GM12878 (cell line): ENCODE data around the gene DOCK2. TPM values are rescaled to one million over a fixed set of nuclear protein-coding genes. Genes with fewer than 3 reads are reported as not detected.

Experiments
- ATAC-seq: fragments of 200-7000 bp; cut with Tn5 transposase; 3 replicates; pipeline ENCODE4 v1.9.1; 2020; ENCODE audit warnings: mild to moderate bottlenecking, moderate library complexity
- BruUV-seq: library from RNA; stranded (reverse); fragments of 400-500 nt; replicated peaks from 2 replicates; lab custom pipeline; 2021; lab: Mats Ljungman, UMichigan
- CTCF ChIA-PET: fragments of 300-600 bp; sonication (Branson Sonifier 250); formaldehyde crosslinking; extraction: SDS; loops from one replicate; lab custom pipeline; 2021; ENCODE audit warnings: inconsistent platforms; lab: Yijun Ruan, JAX
- POLR2A ChIA-PET: fragments of 350-600 bp; formaldehyde crosslinking; extraction: SDS; loops from one replicate; lab custom pipeline; 2021; ENCODE audit warnings: inconsistent platforms; lab: Charles Lee
- RAD21 ChIA-PET: fragments of 300-600 bp; sonication (Branson Sonifier 250); formaldehyde crosslinking; loops from one replicate; lab custom pipeline; 2023; ENCODE audit warnings: antibody characterized with exemption; ENCODE audit not compliant: unreplicated experiment; lab: Charles Lee
- SMC1A ChIA-PET: fragments of 300-600 bp; sonication (Branson Sonifier 250); formaldehyde crosslinking; loops from one replicate; lab custom pipeline; 2023; ENCODE audit not compliant: unreplicated experiment, uncharacterized antibody; lab: Charles Lee
- DNase-seq: peaks from one replicate; pipeline ENCODE4 v3.0.0-alpha.2; 2011; ENCODE audit warnings: low read depth, low spot score
- FAIRE-seq: peaks from 3 replicates; lab custom pipeline; 2011; peaks lifted over from hg19 to GRCh38; lab: Jason Lieb, UNC
- H2AFZ ChIP-seq: 2 replicates; pipeline ENCODE4 v1.6.0; 2011; ENCODE audit warnings: low read depth, low read length, control low read depth; ENCODE audit not compliant: control insufficient read depth
- H3K27ac ChIP-seq: 2 replicates; pipeline ENCODE4 v1.5.1; 2011; ENCODE audit warnings: control low read depth; ENCODE audit not compliant: control insufficient read depth, insufficient read depth
- H3K27me3 ChIP-seq, 2 experiments: replicated peaks in 1 of 2; 2 replicates each; pipeline versions ENCODE4 v1.6.0 to v1.6.1; 2011; ENCODE audit warnings: low read length in 1 of 2; ENCODE audit not compliant: control insufficient read depth in 2 of 2, insufficient read depth in 2 of 2
- H3K36me3 ChIP-seq, 2 experiments: 2 replicates each; pipeline ENCODE4 v1.5.1; 2011; ENCODE audit warnings: low read length in 1 of 2; ENCODE audit not compliant: control insufficient read depth in 2 of 2, insufficient read depth in 2 of 2
- H3K4me1 ChIP-seq: 2 replicates; pipeline ENCODE4 v1.6.1; 2011; ENCODE audit warnings: mild to moderate bottlenecking, low read length, moderate library complexity, mixed read lengths; ENCODE audit not compliant: control insufficient read depth, insufficient read depth
- H3K4me2 ChIP-seq: 2 replicates; pipeline ENCODE4 v1.6.0; 2011; ENCODE audit warnings: control low read depth; ENCODE audit not compliant: control insufficient read depth, insufficient read depth
- H3K4me3 ChIP-seq: fragments of 200-600 bp; sonication (generic); 2 replicates; pipeline ENCODE4 v1.5.1; 2016
- H3K79me2 ChIP-seq: 2 replicates; pipeline ENCODE4 v1.6.0; 2011; ENCODE audit warnings: low read length; ENCODE audit not compliant: control insufficient read depth, insufficient read depth
- H3K9ac ChIP-seq: 2 replicates; pipeline ENCODE4 v1.8.0; 2011; ENCODE audit warnings: low read length, control low read depth, mixed read lengths; ENCODE audit not compliant: control insufficient read depth, insufficient read depth
- H3K9me3 ChIP-seq: replicated peaks from 3 replicates; pipeline ENCODE4 v1.5.1; 2011; ENCODE audit warnings: mild to moderate bottlenecking, low read length; ENCODE audit not compliant: control insufficient read depth, insufficient read depth
- H4K20me1 ChIP-seq: 2 replicates; pipeline ENCODE4 v1.6.0; 2011; ENCODE audit not compliant: control insufficient read depth, insufficient read depth
- BRCA1 ChIP-seq: IDR thresholded peaks from 2 replicates; pipeline ENCODE4 v1.6.1; 2011; ENCODE audit warnings: low read depth, low read length, improper control_type of control experiment
- EP300 ChIP-seq, 2 experiments: fragments of 150-350 bp in 1 of 2; IDR thresholded peaks; 2 replicates each; pipeline ENCODE4 v1.6.1; 2011 to 2012; ENCODE audit warnings: low read depth in 2 of 2, low read length in 2 of 2, borderline replicate concordance in 1 of 2, improper control_type of control experiment in 1 of 2, inconsistent platforms in 1 of 2; ENCODE audit not compliant: control insufficient read depth in 1 of 2
- KDM1A ChIP-seq: fragments of 200-600 bp; sonication (generic); IDR thresholded peaks from 2 replicates; pipeline ENCODE4 v1.6.1; 2016; ENCODE audit warnings: borderline replicate concordance
- POLR2AphosphoS5 ChIP-seq: IDR thresholded peaks from 2 replicates; pipeline ENCODE4 v1.6.1; 2011; ENCODE audit warnings: mild to moderate bottlenecking, low read length, inconsistent platforms
- STAT1 ChIP-seq: fragments of 450-650 bp; conservative IDR thresholded peaks from 2 replicates; pipeline ENCODE4 v1.6.1; 2014; ENCODE audit warnings: antibody characterized with exemption, mild to moderate bottlenecking
- TARDBP ChIP-seq: IDR thresholded peaks from 2 replicates; pipeline ENCODE4 v1.6.1; 2016; ENCODE audit warnings: borderline replicate concordance
- YBX1 ChIP-seq: fragments of 450-650 bp; IDR thresholded peaks from 2 replicates; pipeline ENCODE4 v1.6.1; 2016; ENCODE audit warnings: antibody characterized with exemption
- YY1 ChIP-seq: IDR thresholded peaks from 2 replicates; pipeline ENCODE4 v1.6.1; 2011; ENCODE audit warnings: low read depth, mild to moderate bottlenecking, low read length
- WGBS: methylation state at CpG from one replicate; pipeline ENCODE4 v1.1.6; 2016; ENCODE audit warnings: low lambda C conversion rate; ENCODE audit not compliant: insufficient replicate concordance, insufficient coverage; ENCODE audit errors: missing lambda C conversion rate; 5-methylcytosine and 5-hydroxymethylcytosine counted together
- in situ Hi-C: fragments of 300-500 bp; cut with MboI; formaldehyde crosslinking; loops from 9 replicates; pipeline ENCODE4 v1.14.3; 2018; ENCODE audit warnings: mixed read lengths
- intact Hi-C: fragments of 100-400 bp; cut with micrococcal nuclease; formaldehyde crosslinking; loops from one replicate; pipeline ENCODE4 v1.14.2; 2022; ENCODE audit not compliant: unreplicated experiment
- polyA plus RNA-seq, 11 experiments: library from polyadenylated mRNA; depleted of rRNA in 4 of 11; unstranded in 6 of 11; stranded (reverse) in 5 of 11; fragments of >200 nt; fragmentation: Nextera tagmentation in 4 of 11; fragmentation: Illumina TruSeq in 1 of 11; extraction: Ambion mirVana in 4 of 11; extraction: Trizol in 1 of 11; gene quantifications; 1 replicate in 1 of 11; 2 replicates in 10 of 11; pipeline versions ENCODE4 v1.2.1 to v1.2.3, GENCODE V29; 2011 to 2016; ENCODE audit warnings: inconsistent platforms in 2 of 11, missing spikeins in 2 of 11, low read depth in 1 of 11
- total RNA-seq, 4 experiments: library from RNA; depleted of rRNA in 3 of 4; stranded (reverse); fragments of >200 nt in 3 of 4; fragmentation: Illumina TruSeq in 1 of 4; extraction: Trizol in 1 of 4; gene quantifications; 2 replicates each; pipeline versions ENCODE4 v1.2.1 to v1.2.3, GENCODE V29; 2013 to 2021
- TF ChIP-seq, protein P1 (sequence below): IDR thresholded peaks from 2 replicates; pipeline ENCODE4 v1.6.1; 2012; ENCODE audit warnings: low read depth, low read length, improper control_type of control experiment
- TF ChIP-seq, protein P2 (sequence below): fragments of 450-650 bp; IDR thresholded peaks from 2 replicates; pipeline ENCODE4 v1.6.1; 2017; ENCODE audit warnings: mild to moderate bottlenecking, moderate library complexity

Gene DOCK2
- total and polyA plus RNA-seq, 10 of the 15 experiments (the other 5 are each of a cell fraction or from before 2014, with no cell fraction given): 34.2 to 192 (median 118) TPM

DNA sequence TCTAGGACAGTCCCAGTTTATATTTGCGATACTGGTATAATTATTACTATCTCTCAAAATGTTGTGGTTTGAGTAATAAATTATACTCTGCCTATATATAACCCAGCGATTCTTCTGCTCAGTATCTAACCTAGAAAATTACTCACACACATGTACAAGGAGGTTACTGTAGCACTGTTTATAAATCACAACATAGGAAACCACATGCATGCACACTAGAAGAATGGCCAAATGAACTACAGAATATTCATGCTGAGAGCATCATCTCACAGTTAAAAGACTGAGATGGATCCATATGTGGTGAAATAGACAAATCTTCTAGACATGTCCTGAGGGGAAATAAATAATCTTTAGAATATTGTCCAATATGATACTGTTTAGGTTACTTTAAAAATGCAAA lies 281.2 kb downstream of the DOCK2 start:
- no peaks in the 10 kb centered on the region for H4K20me1 ChIP-seq
- no peaks in the 10 kb centered on the region for H3K9me3 ChIP-seq
- ChIA-PET RAD21 (no interaction called here), POLR2A (interaction anchor here (1.3 kb wide), 1 partner anchor 17 kb away, joined by 3 read pairs; no protein-coding TSS in a partner anchor), SMC1A (interaction anchor here (0.8 kb wide), 1 partner anchor 8 kb away, joined by 3 read pairs; no protein-coding TSS in a partner anchor), CTCF (interaction anchor here (0.6 kb wide), 1 partner anchor 20 kb away, joined by 3 read pairs; no protein-coding TSS in a partner anchor)
- no peaks in the 10 kb centered on the region for H3K27me3 ChIP-seq
- H2AFZ ChIP-seq: no peak overlapping the region
- H3K79me2 ChIP-seq: no peaks in the 10 kb centered on the region; the same call in 1 of the 2 replicates
- ATAC-seq (no peak), DNase-seq (no peak), FAIRE-seq (no peak)
- intact Hi-C loops: no loop called here
- in situ Hi-C loops: no loop called here
- no peak overlapping the region for H3K4me3 ChIP-seq
- no peaks in the 10 kb centered on the region for H3K4me1 ChIP-seq
- no TSS peak for BruUV-seq
- 72% methylated on average over 2 of the region's 2 CpGs for WGBS
- H3K27ac ChIP-seq: no peak overlapping the region
- TF ChIP-seq BRCA1 (no peak), EP300 (IDR thresholded peaks at IDR 0.05; ENCODE audit: borderline replicate concordance in 1 of 2, control insufficient read depth in 1 of 2, low read depth in 2 of 2, low read length in 2 of 2) (no peak), POLR2AphosphoS5 (no peak), YY1 (no peak), KDM1A (no peak), STAT1 (no peak), TARDBP (no peak), YBX1 (no peak)
- TF ChIP-seq, protein P1, sequence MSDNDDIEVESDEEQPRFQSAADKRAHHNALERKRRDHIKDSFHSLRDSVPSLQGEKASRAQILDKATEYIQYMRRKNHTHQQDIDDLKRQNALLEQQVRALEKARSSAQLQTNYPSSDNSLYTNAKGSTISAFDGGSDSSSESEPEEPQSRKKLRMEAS: no peak
- TF ChIP-seq, protein P2, sequence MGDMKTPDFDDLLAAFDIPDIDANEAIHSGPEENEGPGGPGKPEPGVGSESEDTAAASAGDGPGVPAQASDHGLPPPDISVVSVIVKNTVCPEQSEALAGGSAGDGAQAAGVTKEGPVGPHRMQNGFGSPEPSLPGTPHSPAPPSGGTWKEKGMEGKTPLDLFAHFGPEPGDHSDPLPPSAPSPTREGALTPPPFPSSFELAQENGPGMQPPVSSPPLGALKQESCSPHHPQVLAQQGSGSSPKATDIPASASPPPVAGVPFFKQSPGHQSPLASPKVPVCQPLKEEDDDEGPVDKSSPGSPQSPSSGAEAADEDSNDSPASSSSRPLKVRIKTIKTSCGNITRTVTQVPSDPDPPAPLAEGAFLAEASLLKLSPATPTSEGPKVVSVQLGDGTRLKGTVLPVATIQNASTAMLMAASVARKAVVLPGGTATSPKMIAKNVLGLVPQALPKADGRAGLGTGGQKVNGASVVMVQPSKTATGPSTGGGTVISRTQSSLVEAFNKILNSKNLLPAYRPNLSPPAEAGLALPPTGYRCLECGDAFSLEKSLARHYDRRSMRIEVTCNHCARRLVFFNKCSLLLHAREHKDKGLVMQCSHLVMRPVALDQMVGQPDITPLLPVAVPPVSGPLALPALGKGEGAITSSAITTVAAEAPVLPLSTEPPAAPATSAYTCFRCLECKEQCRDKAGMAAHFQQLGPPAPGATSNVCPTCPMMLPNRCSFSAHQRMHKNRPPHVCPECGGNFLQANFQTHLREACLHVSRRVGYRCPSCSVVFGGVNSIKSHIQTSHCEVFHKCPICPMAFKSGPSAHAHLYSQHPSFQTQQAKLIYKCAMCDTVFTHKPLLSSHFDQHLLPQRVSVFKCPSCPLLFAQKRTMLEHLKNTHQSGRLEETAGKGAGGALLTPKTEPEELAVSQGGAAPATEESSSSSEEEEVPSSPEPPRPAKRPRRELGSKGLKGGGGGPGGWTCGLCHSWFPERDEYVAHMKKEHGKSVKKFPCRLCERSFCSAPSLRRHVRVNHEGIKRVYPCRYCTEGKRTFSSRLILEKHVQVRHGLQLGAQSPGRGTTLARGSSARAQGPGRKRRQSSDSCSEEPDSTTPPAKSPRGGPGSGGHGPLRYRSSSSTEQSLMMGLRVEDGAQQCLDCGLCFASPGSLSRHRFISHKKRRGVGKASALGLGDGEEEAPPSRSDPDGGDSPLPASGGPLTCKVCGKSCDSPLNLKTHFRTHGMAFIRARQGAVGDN: no peak
- no peak overlapping the region for H3K9ac ChIP-seq
- H3K4me2 ChIP-seq: no peak overlapping the region
- no peaks in the 10 kb centered on the region; a peak in 2 of 4 replicates for H3K36me3 ChIP-seq
